Femur (tissue), 1 donor: Measurements from ENCODE around the gene SMU1.
"Not testable (repeated sequence)": the region's sequence is repeated elsewhere in the genome, so short reads cannot be mapped to it uniquely, and the experiment has no call there.

Source experiments
- DNase-seq: peaks from one replicate; pipeline ENCODE4 v3.0.0-alpha.2; 2017

The SMU1 gene

GRCh38 chr9:33011831-33012230 is 64.6 kb downstream of the SMU1 start:
- DNase-seq = no peak

- no peak for DNase-seq
Measured at GRCh38 chr9:33007755-33008154, 68.7 kb downstream of the SMU1 start.

- not testable (repeated sequence) for DNase-seq
Measured at GRCh38 chr9:33005335-33005734, 71.1 kb downstream of the SMU1 start.

- DNase-seq = not testable (repeated sequence)
Measured at GRCh38 chr9:33000682-33001055, 75.8 kb downstream of the SMU1 start.

GRCh38 chr9:32992595-32993238 is 83.8 kb downstream of the SMU1 start:
- no peak for DNase-seq

GRCh38 chr9:32991897-32992594 is 84.4 kb downstream of the SMU1 start:
- no peak for DNase-seq
